Naive thymus-derived CD8-positive, alpha-beta T cell (primary cell): ENCODE data around the gene CLPSL2. TPM values are rescaled to one million over a fixed set of nuclear protein-coding genes. Genes with fewer than 3 reads are reported as not detected.
A peak's percentile ranks its signal among the peaks of the same experiment; 100 is the strongest.

Experiments used
- ATAC-seq, 2 donors: fragments of 150-1000 bp; cut with Tn5 transposase in 1 of 2; sonication (Bioruptor Pico), chemical (Tn5 transposase) in 1 of 2; 1 replicate in 1 of 2; 2 replicates in 1 of 2; pipeline ENCODE4 v1.10.0; 2021; ENCODE audit warnings: mild to moderate bottlenecking in 2 of 2, moderate library complexity in 2 of 2
- POLR2A ChIA-PET: fragments of 350-600 bp; sonication (Branson Sonifier 250); formaldehyde crosslinking; loops from one replicate; lab custom pipeline; 2021; ENCODE audit warnings: antibody characterized with exemption; lab: Charles Lee
- DNase-seq, 10 donors: peaks; one replicate each; pipeline versions ENCODE4 v3.0.0 to v3.0.0-alpha.2; 2020 to 2022
- H3K27ac Mint-ChIP-seq, 10 donors: one replicate each; pipeline ENCODE4 v1.8.0; 2020 to 2022; ENCODE audit warnings: mild to moderate bottlenecking in 10 of 10, mixed read lengths in 10 of 10, moderate library complexity in 4 of 10, inconsistent platforms in 1 of 10
- H3K27me3 Mint-ChIP-seq, 5 donors: one replicate each; pipeline ENCODE4 v1.8.0; 2021 to 2022; ENCODE audit warnings: mixed read lengths in 5 of 5
- H3K36me3 Mint-ChIP-seq, 3 donors: one replicate each; pipeline ENCODE4 v1.8.0; 2020 to 2022; ENCODE audit warnings: mixed read lengths in 3 of 3, mild to moderate bottlenecking in 2 of 3, inconsistent platforms in 1 of 3
- H3K4me1 Mint-ChIP-seq, 4 donors: one replicate each; pipeline ENCODE4 v1.8.0; 2021 to 2022; ENCODE audit warnings: mixed read lengths in 4 of 4
- H3K4me3 Mint-ChIP-seq, 10 donors: one replicate each; pipeline ENCODE4 v1.8.0; 2020 to 2022; ENCODE audit warnings: mild to moderate bottlenecking in 10 of 10, mixed read lengths in 10 of 10, moderate library complexity in 6 of 10, inconsistent platforms in 1 of 10
- H3K9me3 Mint-ChIP-seq, 9 donors: one replicate each; pipeline ENCODE4 v1.8.0; 2020 to 2022; ENCODE audit warnings: mixed read lengths in 9 of 9, mild to moderate bottlenecking in 3 of 9, inconsistent platforms in 1 of 9, moderate library complexity in 1 of 9
- polyA plus RNA-seq, 3 donors: library from polyadenylated mRNA; unstranded; fragments of 300-500 nt; fragmentation: Illumina TruSeq; gene quantifications; one replicate each; pipeline ENCODE4 v1.2.3, GENCODE V29; 2021
- total RNA-seq, 8 experiments: library from RNA in 2 of 8; stranded (reverse) in 2 of 8; gene quantifications; one replicate each; pipeline ENCODE4 v1.2.3 and lab custom pipeline; 2021 to 2026

The CLPSL2 gene
- total and polyA plus RNA-seq, 5 experiments from 2014 or later = not detected

DNA sequence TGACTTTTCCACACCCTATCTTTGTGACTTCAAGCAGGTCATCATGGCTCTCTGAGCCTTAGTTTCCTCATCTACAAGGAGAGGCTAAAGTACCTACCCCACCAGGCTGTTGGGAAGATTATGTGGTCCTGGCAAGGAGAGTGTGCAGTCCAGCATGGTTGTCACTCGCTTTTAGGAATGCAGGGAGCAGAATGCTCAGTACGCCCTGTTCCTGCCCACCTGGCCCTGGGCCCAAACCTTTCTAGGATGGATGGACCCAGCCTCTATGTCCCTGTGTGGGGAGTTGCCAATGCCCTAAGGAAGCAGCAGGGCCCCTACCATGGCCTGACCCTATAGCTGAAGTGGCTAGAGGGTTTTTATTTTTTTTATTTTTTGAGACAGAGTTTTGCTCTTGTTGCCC lies 2.0 kb downstream of the CLPSL2 start:
- H3K9me3 Mint-ChIP-seq = peaks cover 0 to 2% (median 0%) of the 10 kb centered on the region in 9 donors
- peaks cover 0 to 13% (median 11%) of the 10 kb centered on the region in 4 donors for H3K4me1 Mint-ChIP-seq
- no peak for ATAC-seq
- POLR2A ChIA-PET = no interaction called here
- no peak for DNase-seq
- peaks cover 18 to 61% (median 28%) of the 10 kb centered on the region in 5 donors for H3K27me3 Mint-ChIP-seq
- H3K4me3 Mint-ChIP-seq = peak overlapping the region in 2 of 10 donors; percentile 5 to 22
- no peak overlapping the region for H3K27ac Mint-ChIP-seq
- H3K36me3 Mint-ChIP-seq = no peaks in the 10 kb centered on the region

DNA sequence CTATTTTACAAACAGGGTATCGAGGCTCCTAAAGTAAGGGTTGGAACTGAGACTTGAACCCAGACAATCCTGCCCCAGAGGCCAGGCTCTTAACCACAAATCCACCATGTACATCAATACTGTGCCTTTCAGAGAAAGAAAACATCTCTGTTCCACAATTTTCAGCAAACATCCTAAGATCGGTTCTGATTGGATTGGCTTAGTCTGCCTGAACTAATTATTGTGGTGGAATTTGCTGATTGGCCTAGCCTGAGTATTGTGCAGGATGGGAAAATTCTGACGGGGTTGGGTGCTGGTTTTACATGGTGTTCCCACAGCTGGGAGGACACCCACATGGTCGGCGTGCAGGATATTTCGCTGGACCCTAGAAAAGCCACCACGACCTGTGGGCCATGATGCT lies 4.3 kb downstream of the CLPSL2 start, which contains the start of gene CLPSL1:
Gene CLPSL1, plus strand, starts transcription at position 301 of the 400 bp plus-strand sequence. Its CDS starts 92 bp downstream, at position 393.
- POLR2A ChIA-PET = no interaction called here
- ATAC-seq (no peak), DNase-seq (no peak)
- H3K9me3 Mint-ChIP-seq = peaks cover 0 to 2% (median 0%) of the 10 kb centered on the region in 9 donors
- H3K4me1 Mint-ChIP-seq = peaks cover 0 to 13% (median 9%) of the 10 kb centered on the region in 4 donors
- H3K27ac Mint-ChIP-seq = no peak within 1 kb of the TSS
- H3K4me3 Mint-ChIP-seq = no peak within 1 kb of the TSS
- H3K27me3 Mint-ChIP-seq = peaks cover 15 to 64% (median 36%) of the 10 kb centered on the region in 5 donors
- no peaks in the 10 kb centered on the region for H3K36me3 Mint-ChIP-seq

DNA sequence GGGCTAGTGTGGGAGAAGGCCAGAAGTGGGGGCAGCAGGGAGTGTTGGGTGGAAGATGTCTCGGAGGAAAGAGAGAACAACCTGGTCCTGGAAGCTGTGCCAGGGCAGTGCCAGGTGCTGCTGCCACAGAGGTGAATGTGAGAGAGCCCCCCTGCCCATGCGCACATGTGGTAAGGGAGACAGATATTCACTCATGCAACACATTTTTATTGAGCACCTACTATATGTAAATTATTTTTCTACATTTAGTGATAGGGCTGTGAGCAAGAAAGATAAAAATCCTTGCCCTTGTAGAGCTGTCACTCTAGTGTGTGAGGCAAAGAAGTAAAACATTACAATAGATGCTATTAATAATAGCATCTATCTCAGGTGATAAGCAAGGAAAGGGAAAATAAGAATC lies 4.9 kb downstream of the CLPSL2 start:
- Mint-ChIP-seq H3K27ac (no peak overlapping the region), H3K4me1 (peaks cover 0 to 13% (median 9%) of the 10 kb centered on the region in 4 donors), H3K36me3 (no peaks in the 10 kb centered on the region), H3K27me3 (peaks cover 15 to 63% (median 37%) of the 10 kb centered on the region in 5 donors), H3K9me3 (peaks cover 0 to 2% (median 0%) of the 10 kb centered on the region in 9 donors), H3K4me3 (no peak overlapping the region)
- DNase-seq (no peak), ATAC-seq (no peak)
- POLR2A ChIA-PET = no interaction called here

DNA sequence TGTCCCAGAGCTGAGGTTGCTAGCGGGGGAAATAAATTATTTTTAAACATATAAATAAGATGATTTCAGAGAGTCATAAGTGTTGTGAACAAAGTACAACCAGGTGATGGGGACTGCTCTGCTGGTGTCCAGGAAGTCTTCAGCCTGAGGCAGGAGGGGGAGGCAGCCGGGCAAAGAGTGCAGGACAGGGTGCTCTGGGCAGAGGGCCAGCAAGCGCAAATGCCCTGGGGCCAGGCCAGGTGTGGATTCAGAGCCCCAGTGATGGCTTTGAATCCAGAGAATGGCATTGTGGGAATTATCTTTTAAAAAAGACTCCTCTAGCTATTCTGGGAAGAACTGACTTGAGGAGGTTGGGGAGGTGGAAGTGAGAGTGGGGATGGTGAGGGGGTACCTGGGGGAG lies 6.0 kb downstream of the CLPSL2 start:
- Mint-ChIP-seq H3K4me3 (no peak overlapping the region), H3K36me3 (no peaks in the 10 kb centered on the region), H3K4me1 (peaks cover 0 to 8% (median 4%) of the 10 kb centered on the region in 4 donors), H3K9me3 (peaks cover 0 to 2% (median 0%) of the 10 kb centered on the region in 9 donors), H3K27me3 (peaks cover 21 to 65% (median 41%) of the 10 kb centered on the region in 5 donors), H3K27ac (peak overlapping the region in 1 of 10 donors; percentile 27)
- POLR2A ChIA-PET = no interaction called here
- DNase-seq = no peak
- no peak for ATAC-seq

DNA sequence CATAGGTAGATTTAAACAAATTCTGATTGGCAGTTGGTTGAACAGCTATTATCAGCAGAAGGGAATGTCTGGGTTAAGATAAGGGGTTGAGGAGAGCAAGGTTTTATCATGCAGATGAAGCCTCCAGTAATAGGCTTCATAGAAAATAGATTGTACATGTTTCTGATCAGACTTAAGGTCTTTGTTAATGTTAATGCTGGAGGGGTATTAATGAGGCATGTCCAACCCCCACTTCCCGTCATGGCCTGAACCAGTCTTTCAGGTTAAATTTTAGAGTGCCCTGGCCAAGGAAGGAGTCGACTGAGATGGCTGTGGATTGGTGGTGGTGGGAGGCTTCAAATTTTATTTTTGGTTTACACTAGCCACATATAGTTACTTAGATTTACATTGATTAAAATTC lies 7.8 kb downstream of the CLPSL2 start:
- peaks cover 0 to 6% (median under 1%) of the 10 kb centered on the region in 4 donors for H3K4me1 Mint-ChIP-seq
- H3K4me3 Mint-ChIP-seq = no peak overlapping the region
- POLR2A ChIA-PET = no interaction called here
- peaks cover 28 to 67% (median 51%) of the 10 kb centered on the region in 5 donors for H3K27me3 Mint-ChIP-seq
- ATAC-seq (no peak), DNase-seq (no peak)
- H3K36me3 Mint-ChIP-seq = no peaks in the 10 kb centered on the region
- peaks cover 0 to 2% (median 0%) of the 10 kb centered on the region in 9 donors for H3K9me3 Mint-ChIP-seq
- no peak overlapping the region for H3K27ac Mint-ChIP-seq

DNA sequence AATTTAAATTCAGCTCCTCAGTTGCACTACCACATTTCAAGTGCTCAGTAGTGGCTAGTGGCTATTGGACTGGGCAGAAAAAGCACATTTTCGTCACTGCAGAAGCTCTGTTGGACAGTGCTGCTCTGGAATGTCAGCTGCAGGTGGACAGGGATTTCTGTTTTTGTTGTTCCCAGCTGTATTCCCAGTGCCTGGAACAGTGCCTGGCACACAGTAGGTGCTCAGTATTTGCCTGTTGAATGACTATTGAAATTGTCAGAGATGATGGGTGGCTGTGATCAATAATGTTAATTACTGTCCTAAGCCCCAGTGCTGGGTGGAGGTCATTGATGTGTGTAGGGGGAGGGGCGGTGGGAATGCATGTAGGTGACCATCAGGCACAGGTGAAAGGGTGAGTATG lies 9.9 kb downstream of the CLPSL2 start:
- ATAC-seq = no peak
- Mint-ChIP-seq H3K4me3 (no peak overlapping the region), H3K4me1 (peaks cover 0 to 4% (median under 1%) of the 10 kb centered on the region in 4 donors), H3K9me3 (no peaks in the 10 kb centered on the region), H3K27me3 (peaks cover 27 to 72% (median 57%) of the 10 kb centered on the region in 5 donors), H3K36me3 (no peaks in the 10 kb centered on the region), H3K27ac (no peak overlapping the region)
- no peak for DNase-seq
- POLR2A ChIA-PET = no interaction called here

DNA sequence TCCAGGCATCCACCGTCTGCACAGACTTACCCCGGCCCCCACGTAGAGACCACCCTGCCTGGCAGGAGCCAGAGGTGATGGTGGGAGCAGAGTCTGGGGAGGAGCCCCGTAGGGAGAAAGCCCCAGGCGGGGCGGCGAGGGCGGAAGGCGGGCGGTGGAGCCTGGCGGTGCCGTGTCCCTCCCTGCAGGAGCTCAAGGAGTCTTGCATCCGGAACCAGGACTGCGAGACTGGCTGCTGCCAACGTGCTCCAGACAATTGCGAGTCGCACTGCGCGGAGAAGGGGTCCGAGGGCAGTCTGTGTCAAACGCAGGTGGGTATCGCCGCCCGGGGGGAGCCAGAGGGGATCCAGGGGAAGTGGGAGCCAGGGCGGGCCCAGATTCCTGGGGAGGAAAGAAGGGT lies 10.4 kb downstream of the CLPSL2 start:
- Mint-ChIP-seq H3K27ac (no peak overlapping the region), H3K4me3 (no peak overlapping the region), H3K27me3 (peaks cover 27 to 66% (median 55%) of the 10 kb centered on the region in 5 donors), H3K9me3 (no peaks in the 10 kb centered on the region), H3K4me1 (peaks cover 0 to 4% (median under 1%) of the 10 kb centered on the region in 4 donors), H3K36me3 (no peaks in the 10 kb centered on the region)
- POLR2A ChIA-PET = no interaction called here
- DNase-seq (no peak), ATAC-seq (no peak)

DNA sequence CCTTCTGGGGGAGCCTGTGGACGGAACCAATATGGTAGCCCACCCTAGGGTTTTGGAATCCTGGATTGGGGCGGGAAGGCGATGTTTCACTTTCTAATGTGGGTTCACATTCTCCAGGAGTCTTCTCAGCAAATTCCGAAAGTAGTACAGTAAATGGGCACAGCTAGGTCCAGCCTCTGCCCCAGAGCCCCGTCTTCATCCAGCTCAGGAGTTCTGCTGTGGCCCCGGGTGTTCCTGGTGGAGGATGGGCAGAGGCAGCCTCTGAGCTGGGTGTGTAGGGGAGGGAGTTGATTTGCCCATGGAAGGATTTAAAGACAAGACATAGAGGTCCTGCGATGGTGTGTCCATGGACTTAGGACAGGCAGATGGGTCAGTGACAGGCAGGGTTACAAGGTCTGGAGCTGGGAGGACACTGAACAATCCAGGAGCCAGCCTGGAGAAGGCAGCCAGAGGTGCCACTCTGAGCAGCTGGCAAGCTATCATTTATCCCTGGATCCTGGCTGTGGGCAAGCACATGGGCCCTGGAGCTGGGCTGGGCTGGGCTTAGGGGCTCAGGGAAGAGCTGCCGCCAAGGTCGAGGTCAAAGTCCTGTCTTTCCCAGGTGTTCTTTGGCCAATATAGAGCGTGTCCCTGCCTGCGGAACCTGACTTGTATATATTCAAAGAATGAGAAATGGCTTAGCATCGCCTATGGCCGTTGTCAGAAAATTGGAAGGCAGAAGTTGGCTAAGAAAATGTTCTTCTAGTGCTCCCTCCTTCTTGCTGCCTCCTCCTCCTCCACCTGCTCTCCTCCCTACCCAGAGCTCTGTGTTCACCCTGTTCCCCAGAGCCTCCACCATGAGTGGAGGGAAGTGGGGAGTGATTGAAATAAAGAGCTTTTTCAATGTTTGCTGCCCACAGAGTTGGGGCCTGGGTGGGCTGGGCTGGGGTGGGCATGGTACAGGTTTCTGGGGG lies 11.1 kb downstream of the CLPSL2 start:
- POLR2A ChIA-PET = interaction anchor here (0.6 kb wide), 2 partner anchors 45 to 1126 kb away, joined by 8 to 10 read pairs; no protein-coding TSS in a partner anchor
- no peak for DNase-seq
- Mint-ChIP-seq H3K9me3 (no peaks in the 10 kb centered on the region), H3K36me3 (no peaks in the 10 kb centered on the region), H3K27ac (no peak overlapping the region), H3K27me3 (peaks cover 24 to 59% (median 54%) of the 10 kb centered on the region in 5 donors), H3K4me1 (peaks cover 0 to 4% (median under 1%) of the 10 kb centered on the region in 4 donors), H3K4me3 (no peak overlapping the region)
- ATAC-seq = no peak

DNA sequence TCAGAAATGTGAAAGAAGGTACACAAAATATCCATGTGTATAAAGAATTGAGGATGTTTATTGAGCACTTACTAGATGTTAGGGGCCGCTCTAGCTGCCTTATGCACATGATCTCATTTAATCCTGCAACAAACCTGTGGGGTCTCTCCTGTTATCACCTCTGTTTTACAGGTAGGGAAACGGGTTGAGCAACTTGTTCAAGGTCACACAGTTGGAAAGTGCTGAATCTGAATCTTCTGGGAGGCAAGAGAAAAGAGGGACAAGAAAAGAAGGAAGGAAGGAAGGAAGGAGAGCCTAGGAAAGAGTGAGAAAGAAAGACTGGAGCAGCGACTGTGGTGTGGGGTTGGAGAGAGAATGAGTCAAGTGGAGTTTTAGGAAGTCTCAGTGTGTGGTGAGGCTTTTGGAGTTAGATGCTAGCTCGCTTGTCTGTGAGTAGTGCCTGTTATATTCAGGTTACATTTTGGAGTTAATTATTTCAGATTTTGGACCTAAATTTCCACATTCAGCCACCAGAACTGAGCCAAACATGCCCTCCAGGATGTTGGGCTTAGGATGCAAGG lies 12.1 kb downstream of the CLPSL2 start:
- Mint-ChIP-seq H3K36me3 (no peaks in the 10 kb centered on the region), H3K4me3 (no peak overlapping the region), H3K27ac (no peak overlapping the region), H3K4me1 (peaks cover 0 to 4% (median under 1%) of the 10 kb centered on the region in 4 donors), H3K27me3 (peaks cover 24 to 58% (median 55%) of the 10 kb centered on the region in 5 donors), H3K9me3 (no peaks in the 10 kb centered on the region)
- ATAC-seq = no peak
- POLR2A ChIA-PET = interaction anchor here (0.6 kb wide), 1 partner anchor 1127 kb away, joined by 8 read pairs; no protein-coding TSS in a partner anchor
- DNase-seq = no peak

DNA sequence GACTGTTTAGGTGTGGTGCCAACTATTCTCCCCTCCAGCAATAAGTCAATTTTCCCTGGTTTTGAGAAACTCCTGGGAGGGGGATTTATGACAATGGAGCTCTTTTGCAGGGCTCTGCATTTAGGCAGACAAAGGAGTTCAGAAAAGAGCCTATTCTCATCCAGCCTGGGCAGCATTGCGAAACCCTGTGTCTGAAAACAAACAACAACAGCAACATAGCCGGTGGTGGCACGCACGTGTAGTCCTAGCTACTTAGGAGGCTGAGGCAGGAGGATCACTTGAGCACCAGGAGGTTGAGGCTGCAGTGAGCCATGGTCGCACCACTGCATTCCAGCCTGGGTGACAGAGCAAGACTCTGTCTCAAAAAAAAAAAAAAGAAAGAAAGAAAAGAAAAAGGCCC lies 14.3 kb downstream of the CLPSL2 start:
- Mint-ChIP-seq H3K9me3 (no peaks in the 10 kb centered on the region), H3K4me1 (peaks cover 0 to 4% (median under 1%) of the 10 kb centered on the region in 4 donors), H3K27me3 (peaks cover 23 to 46% (median 39%) of the 10 kb centered on the region in 5 donors), H3K36me3 (no peaks in the 10 kb centered on the region), H3K4me3 (no peak overlapping the region), H3K27ac (no peak overlapping the region)
- DNase-seq = no peak
- POLR2A ChIA-PET = no interaction called here
- ATAC-seq = no peak

DNA sequence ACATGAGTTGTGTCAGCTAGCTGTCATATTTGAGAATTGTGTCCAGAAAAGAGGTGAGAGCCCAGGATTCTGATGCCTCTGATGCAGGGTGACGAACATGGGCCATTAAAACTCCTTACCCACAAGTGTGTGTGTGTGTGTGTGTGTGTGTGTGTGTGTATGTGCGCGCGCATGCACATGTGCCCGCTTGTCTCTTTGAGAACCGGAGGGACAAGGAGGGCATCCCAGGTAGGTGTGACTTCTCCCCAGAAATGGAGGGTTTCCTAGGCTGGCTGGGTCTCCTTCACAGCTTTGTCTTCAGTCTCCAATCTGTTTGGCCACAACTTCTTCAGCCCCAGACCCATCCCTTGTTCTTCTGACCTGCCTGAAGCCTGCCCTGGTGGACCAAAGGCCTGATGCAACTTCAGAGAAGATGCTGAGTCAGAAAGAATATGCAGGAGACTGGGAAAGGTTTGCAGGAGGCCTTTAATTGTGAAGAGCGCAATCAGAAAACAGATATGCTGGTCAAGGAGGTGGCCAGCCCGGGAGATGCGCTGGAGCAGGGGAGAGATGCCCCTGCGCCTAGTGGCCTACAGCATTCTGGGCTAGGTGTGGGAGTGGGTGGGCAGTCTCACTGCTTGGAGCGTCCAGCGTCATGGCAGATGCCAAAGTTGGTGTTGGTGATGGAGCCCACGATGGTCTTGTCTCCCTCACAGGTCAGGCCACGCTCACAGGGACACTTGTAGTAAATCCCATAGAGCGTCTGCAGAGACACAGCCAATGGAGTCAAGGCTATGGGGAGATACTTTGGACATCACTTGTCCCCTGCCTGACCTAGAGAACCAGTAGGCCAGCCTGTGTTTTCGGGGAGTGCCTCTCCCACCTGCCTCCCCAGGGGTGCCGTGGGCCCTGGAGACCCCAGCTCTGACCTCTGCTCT lies 18.4 kb downstream of the CLPSL2 start:
- Mint-ChIP-seq H3K36me3 (no peaks in the 10 kb centered on the region), H3K4me1 (no peaks in the 10 kb centered on the region), H3K4me3 (no peak overlapping the region), H3K27ac (peak overlapping the region in 1 of 10 donors; percentile 83), H3K27me3 (peaks cover 4 to 16% (median 11%) of the 10 kb centered on the region in 5 donors), H3K9me3 (no peaks in the 10 kb centered on the region)
- POLR2A ChIA-PET = no interaction called here
- no peak for DNase-seq
- no peak for ATAC-seq

DNA sequence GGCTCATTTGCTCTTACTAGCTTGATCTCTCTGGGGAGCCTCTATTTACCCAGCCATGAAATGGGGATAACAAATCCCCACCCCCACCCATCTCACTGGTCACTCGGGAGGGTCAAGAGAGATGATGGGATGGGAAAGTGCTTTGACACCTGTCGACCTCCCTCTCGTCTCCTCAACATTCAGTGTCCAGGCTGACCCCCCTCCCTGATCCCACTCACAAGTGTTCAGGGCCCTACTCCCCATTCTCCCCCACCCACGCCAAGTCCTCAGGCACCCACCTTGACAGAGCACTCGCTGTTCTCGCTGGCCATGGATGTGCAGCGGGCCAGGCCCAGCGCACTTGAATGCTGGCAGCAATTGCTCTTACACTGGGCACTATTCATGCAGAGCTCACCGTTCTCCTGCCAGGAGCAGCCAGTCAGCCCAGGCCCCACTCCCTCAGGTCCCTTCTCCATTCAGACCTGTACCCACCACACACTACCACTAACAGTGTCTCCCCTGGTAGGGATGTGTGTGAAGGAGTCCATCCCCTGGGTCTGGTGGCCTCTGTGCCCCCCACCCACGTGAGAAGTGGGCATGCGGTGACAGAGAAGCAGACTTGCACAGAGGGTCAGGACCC lies 19.2 kb downstream of the CLPSL2 start:
- Mint-ChIP-seq H3K27ac (no peak overlapping the region), H3K9me3 (no peaks in the 10 kb centered on the region), H3K4me1 (no peaks in the 10 kb centered on the region), H3K27me3 (peaks cover 1 to 12% (median 3%) of the 10 kb centered on the region in 5 donors), H3K36me3 (no peaks in the 10 kb centered on the region), H3K4me3 (no peak overlapping the region)
- POLR2A ChIA-PET = no interaction called here
- ATAC-seq = no peak
- no peak for DNase-seq
